ENCODE results near the gene FITM1.

GRCh38 chr14:24149302-24149969, 19.0 kb downstream of the FITM1 start:
- TF ChIP-seq CTCF (IDR thresholded peaks at IDR 0.05): no peak
- TF ChIP-seq POLR2AphosphoS5 (IDR thresholded peaks at IDR 0.05; ENCODE audit: low read depth, low read length): no peak
- no peak for TF ChIP-seq SIN3A (IDR thresholded peaks at IDR 0.05; ENCODE audit: borderline replicate concordance, insufficient read depth, low read depth, low read length)
- no peak for TF ChIP-seq REST (IDR thresholded peaks at IDR 0.05; ENCODE audit: insufficient read depth in 1 of 2, low read depth in 2 of 2, low read length in 1 of 2)

All from Panc1 (cell line).